Ishikawa (cell line): ENCODE data around the gene BCAP31.

Source experiments
- CEBPB ChIP-seq: IDR thresholded peaks from 2 replicates; pipeline ENCODE4 v1.6.1; 2012
- CREB1 ChIP-seq: IDR thresholded peaks from 2 replicates; pipeline ENCODE4 v1.6.1; 2012; ENCODE audit warnings: low read depth
- EGR1 ChIP-seq: IDR thresholded peaks from 2 replicates; pipeline ENCODE4 v1.6.1; 2012
- EP300 ChIP-seq: IDR thresholded peaks from 2 replicates; pipeline ENCODE4 v1.6.1; 2012; ENCODE audit warnings: borderline replicate concordance
- FOXM1 ChIP-seq: IDR thresholded peaks from 2 replicates; pipeline ENCODE4 v1.6.1; 2012; ENCODE audit warnings: low read depth, borderline replicate concordance
- NFIC ChIP-seq: IDR thresholded peaks from 2 replicates; pipeline ENCODE4 v1.6.1; 2012
- RAD21 ChIP-seq: IDR thresholded peaks from 2 replicates; pipeline ENCODE4 v1.6.1; 2012; ENCODE audit warnings: low read depth
- TAF1 ChIP-seq: IDR thresholded peaks from 2 replicates; pipeline ENCODE4 v1.6.1; 2012; ENCODE audit warnings: low read depth, mild to moderate bottlenecking
- TCF12 ChIP-seq: IDR thresholded peaks from 2 replicates; pipeline ENCODE4 v1.6.1; 2012; ENCODE audit warnings: low read depth
- TEAD4 ChIP-seq: IDR thresholded peaks from 2 replicates; pipeline ENCODE4 v1.6.1; 2012
- YY1 ChIP-seq: IDR thresholded peaks from 2 replicates; pipeline ENCODE4 v1.6.1; 2012; ENCODE audit warnings: low read depth
- ZBTB7A ChIP-seq: IDR thresholded peaks from 2 replicates; pipeline ENCODE4 v1.6.1; 2012; ENCODE audit warnings: low read depth
- TF ChIP-seq, protein P1 (sequence below): IDR thresholded peaks from 2 replicates; pipeline ENCODE4 v1.6.1; 2012; ENCODE audit warnings: low read depth, mild to moderate bottlenecking
- TF ChIP-seq, protein P2 (sequence below): IDR thresholded peaks from 2 replicates; pipeline ENCODE4 v1.6.1; 2012
- TF ChIP-seq, protein P3 (sequence below): IDR thresholded peaks from 2 replicates; pipeline ENCODE4 v1.6.1; 2012

BCAP31 gene

GRCh38 chrX:153684467-153685155, 39.6 kb downstream of the BCAP31 start:
- TF ChIP-seq, protein P1, sequence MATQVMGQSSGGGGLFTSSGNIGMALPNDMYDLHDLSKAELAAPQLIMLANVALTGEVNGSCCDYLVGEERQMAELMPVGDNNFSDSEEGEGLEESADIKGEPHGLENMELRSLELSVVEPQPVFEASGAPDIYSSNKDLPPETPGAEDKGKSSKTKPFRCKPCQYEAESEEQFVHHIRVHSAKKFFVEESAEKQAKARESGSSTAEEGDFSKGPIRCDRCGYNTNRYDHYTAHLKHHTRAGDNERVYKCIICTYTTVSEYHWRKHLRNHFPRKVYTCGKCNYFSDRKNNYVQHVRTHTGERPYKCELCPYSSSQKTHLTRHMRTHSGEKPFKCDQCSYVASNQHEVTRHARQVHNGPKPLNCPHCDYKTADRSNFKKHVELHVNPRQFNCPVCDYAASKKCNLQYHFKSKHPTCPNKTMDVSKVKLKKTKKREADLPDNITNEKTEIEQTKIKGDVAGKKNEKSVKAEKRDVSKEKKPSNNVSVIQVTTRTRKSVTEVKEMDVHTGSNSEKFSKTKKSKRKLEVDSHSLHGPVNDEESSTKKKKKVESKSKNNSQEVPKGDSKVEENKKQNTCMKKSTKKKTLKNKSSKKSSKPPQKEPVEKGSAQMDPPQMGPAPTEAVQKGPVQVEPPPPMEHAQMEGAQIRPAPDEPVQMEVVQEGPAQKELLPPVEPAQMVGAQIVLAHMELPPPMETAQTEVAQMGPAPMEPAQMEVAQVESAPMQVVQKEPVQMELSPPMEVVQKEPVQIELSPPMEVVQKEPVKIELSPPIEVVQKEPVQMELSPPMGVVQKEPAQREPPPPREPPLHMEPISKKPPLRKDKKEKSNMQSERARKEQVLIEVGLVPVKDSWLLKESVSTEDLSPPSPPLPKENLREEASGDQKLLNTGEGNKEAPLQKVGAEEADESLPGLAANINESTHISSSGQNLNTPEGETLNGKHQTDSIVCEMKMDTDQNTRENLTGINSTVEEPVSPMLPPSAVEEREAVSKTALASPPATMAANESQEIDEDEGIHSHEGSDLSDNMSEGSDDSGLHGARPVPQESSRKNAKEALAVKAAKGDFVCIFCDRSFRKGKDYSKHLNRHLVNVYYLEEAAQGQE, result no peak
- TF ChIP-seq TEAD4 (no peak), FOXM1 (no peak), TCF12 (no peak), EP300 (no peak), TAF1 (no peak), EGR1 (no peak), CEBPB (no peak), CREB1 (no peak), NFIC (no peak), RAD21 (no peak)
- TF ChIP-seq, protein P2, sequence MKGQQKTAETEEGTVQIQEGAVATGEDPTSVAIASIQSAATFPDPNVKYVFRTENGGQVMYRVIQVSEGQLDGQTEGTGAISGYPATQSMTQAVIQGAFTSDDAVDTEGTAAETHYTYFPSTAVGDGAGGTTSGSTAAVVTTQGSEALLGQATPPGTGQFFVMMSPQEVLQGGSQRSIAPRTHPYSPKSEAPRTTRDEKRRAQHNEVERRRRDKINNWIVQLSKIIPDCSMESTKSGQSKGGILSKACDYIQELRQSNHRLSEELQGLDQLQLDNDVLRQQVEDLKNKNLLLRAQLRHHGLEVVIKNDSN, result no peak
- TF ChIP-seq, protein P3, sequence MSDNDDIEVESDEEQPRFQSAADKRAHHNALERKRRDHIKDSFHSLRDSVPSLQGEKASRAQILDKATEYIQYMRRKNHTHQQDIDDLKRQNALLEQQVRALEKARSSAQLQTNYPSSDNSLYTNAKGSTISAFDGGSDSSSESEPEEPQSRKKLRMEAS, result no peak

DNA sequence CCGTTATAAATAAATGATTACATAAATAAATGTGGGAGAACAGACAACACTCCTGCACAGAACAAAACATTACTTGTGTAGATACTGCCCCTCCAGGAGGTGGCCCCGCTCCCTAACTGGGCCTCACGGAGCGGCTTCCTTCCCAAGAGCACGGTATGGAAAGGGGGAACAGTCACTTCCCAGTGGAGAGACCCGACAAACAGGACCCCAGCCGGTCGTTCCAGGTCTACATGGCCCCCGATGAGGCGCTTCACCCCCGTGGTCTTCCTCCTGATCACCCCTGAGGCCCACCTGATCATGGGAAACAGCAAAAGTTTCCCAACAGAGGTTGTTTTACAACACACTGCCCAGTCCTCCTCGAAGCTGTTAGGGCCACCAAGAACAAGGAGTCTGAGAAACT, 43.0 kb downstream of the BCAP31 start:
- no peak for TF ChIP-seq YY1
- no peak for TF ChIP-seq TEAD4
- TF ChIP-seq, protein P1, result no peak
- TF ChIP-seq CEBPB, result no peak
- TF ChIP-seq, protein P3, result no peak
- no peak for TF ChIP-seq TAF1
- TF ChIP-seq NFIC, result no peak
- no peak for TF ChIP-seq FOXM1
- TF ChIP-seq, protein P2, result no peak
- TF ChIP-seq RAD21, result no peak
- TF ChIP-seq ZBTB7A, result no peak
- TF ChIP-seq EGR1, result no peak
- no peak for TF ChIP-seq TCF12
- TF ChIP-seq EP300, result no peak
- no peak for TF ChIP-seq CREB1

- TF ChIP-seq CREB1, result no peak
- TF ChIP-seq, protein P3, result no peak
- no peak for TF ChIP-seq RAD21
- no peak for TF ChIP-seq TAF1
- TF ChIP-seq EGR1, result no peak
- TF ChIP-seq, protein P2, result no peak
- TF ChIP-seq NFIC, result no peak
- no peak for TF ChIP-seq YY1
- TF ChIP-seq ZBTB7A, result no peak
- TF ChIP-seq FOXM1, result no peak
- no peak for TF ChIP-seq EP300
- no peak for TF ChIP-seq CEBPB
- TF ChIP-seq, protein P1, result no peak
- no peak for TF ChIP-seq TCF12
- TF ChIP-seq TEAD4, result no peak
Measured at GRCh38 chrX:153674219-153674851, 49.9 kb downstream of the BCAP31 start.
